Stimulated activated CD8-positive, alpha-beta memory T cell treated with anti-CD3 and anti-CD28 coated beads, Interleukin-4, amount 100 ng/mL, for 48 hours (primary cell): ENCODE data around the gene BCAS3.

ENCODE experiments used
- DNase-seq: peaks from one replicate; pipeline ENCODE4 v3.0.0-alpha.2; 2020

BCAS3 gene

DNA sequence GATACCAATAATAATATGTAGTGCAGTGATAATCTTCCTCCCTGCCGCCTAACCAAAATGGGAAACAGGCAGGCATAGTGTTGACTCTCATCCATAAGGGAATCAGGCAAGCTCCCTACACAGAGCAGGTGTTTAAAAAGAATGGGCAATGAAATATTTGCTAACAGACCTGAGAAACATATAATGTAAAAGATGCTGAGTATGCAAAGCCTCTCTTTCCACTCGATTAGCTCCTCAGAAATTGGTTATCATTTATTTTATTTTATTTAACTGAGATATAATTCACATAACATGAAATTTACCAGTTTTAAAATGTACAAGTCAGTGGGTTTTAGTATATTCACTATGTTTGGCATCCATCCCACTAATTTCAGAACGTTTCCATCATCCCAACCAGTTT lies 404.3 kb downstream of the BCAS3 start:
- no peak for DNase-seq

GRCh38 chr17:61084260-61084659 lies 406.6 kb downstream of the BCAS3 start:
- DNase-seq: no peak

DNA sequence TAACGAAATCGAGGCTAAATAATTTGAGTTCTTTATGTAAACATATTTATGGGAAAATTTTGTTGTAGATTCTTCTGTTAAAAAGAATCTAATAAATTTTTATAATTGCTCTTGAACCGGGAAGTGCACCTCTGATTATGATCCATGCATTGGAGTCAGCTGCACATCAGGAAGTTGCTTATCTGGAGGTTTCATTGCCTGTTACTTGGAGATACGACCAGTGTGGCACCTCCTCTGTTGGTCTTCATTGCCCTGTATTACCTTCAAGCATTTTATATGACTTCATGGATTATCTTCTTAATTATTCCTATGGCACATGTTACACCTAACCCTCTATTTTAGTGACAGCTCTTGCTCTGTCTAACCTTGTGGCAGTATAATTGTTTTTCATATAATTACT lies 409.4 kb downstream of the BCAS3 start:
- DNase-seq: no peak

- DNase-seq: no peak
These were observed 410.9 kb downstream of the BCAS3 start for GRCh38 chr17:61088556-61088955.

DNA sequence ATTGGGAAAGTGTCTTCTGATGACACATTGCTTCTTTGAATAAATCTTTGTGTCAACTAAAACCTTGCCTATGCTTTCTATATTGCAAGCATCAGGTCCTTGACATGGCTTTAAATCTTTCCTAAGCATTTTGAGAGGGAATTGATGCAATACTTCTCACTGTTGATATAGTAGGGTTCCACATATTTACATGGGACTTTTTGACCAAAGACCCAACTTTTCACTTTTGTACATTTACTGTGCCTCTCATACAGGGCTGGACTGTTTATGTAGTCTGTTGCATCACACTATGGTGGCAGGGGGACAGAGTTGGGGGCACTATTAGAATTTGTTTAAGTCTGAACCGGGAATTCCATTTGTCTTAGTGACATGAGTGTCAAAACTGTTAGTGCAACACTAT lies 413.4 kb downstream of the BCAS3 start:
- DNase-seq: no peak

- no peak for DNase-seq
These were observed 420.1 kb downstream of the BCAS3 start for GRCh38 chr17:61097781-61098180.

DNA sequence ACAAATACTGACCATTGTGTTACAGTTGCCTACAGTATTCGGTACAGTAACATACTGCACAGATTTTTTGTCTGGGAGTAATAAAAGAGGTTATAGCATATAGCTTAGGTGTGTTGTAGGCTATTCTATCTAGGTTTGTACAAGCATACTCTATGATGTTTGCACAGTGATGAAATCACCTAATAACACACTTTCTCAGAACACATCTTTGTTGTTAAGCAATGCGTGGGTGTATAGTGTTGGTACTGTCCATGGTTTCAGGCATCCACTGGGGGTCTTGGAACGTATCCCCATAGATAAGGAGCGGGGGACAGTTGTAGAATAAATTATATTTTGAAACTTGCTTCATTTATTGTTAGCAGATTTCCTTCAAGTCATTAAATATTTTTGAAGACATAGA lies 428.7 kb downstream of the BCAS3 start:
- DNase-seq: no peak

GRCh38 chr17:61116577-61116976 lies 438.9 kb downstream of the BCAS3 start:
- no peak for DNase-seq

GRCh38 chr17:61117983-61118382 lies 440.3 kb downstream of the BCAS3 start:
- DNase-seq: no peak

- DNase-seq: no peak
These were observed 441.2 kb downstream of the BCAS3 start for GRCh38 chr17:61118871-61119270.

DNA sequence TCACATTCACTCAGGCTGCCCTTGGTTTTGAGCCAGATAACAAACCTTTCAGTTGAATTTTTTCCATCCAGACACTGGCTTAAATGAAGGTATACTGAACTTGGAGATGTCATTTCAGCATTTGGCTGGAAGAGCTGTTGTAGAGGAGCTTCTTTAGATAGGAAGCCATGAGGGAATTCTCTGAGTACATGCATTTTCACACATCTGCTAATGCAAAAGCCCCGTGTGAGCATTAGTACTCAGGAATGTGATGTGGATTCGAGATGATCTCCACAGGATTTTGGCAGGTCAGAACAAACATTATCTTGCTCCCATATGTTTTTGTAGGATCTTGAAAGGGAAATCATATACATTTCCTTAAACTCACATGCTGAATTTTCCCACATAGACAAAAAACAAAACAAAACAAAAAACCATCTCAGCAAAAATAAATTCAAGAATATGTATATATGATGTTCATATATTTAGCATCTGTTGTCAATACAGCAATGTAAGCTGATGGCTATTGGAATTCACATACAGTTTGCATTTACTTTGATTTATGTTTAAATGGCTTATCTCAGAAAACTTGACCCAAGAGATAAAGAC lies 444.8 kb downstream of the BCAS3 start:
- no peak for DNase-seq

DNA sequence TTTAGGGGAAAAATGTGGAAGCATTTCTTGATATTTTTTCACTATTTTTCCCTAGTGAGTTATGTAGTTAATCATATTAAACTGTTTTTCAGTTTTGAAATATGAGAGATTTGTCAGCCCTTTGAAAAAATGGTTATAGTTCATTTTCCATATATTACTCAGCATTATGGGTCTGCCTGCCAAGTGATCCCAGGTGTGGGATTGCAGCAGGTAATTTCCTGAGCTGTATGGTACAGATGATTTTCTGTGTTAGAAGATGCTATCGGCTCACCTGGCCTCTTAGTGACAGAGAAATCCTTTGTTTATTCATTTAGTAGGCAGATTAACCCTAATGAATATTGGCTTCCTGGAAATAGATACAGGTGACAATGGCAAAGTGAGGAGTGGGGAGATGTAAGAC lies 446.9 kb downstream of the BCAS3 start:
- DNase-seq: no peak

- DNase-seq: no peak
These were observed 449.0 kb downstream of the BCAS3 start for GRCh38 chr17:61126473-61127249.

DNA sequence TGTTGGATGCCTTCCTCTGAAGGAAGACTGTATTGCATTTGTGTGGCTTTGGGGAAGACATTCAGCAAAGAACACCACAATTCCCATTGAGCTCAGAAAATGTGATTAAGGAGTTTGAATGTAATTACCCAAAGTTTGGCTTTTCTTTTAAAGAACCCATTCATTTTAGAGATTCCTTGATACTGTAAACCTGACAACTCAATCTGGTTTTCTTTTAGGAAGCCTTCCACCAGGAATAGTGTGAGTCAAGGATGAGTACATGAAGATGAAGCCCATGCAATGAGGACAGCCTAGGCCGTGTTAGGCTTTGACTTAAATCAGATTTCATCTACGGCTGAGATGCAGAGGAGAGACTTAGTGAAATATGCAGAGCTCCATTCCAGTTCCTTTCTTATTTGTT lies 450.3 kb downstream of the BCAS3 start:
- DNase-seq: no peak

GRCh38 chr17:61128661-61129115 lies 451.0 kb downstream of the BCAS3 start:
- no peak for DNase-seq

DNA sequence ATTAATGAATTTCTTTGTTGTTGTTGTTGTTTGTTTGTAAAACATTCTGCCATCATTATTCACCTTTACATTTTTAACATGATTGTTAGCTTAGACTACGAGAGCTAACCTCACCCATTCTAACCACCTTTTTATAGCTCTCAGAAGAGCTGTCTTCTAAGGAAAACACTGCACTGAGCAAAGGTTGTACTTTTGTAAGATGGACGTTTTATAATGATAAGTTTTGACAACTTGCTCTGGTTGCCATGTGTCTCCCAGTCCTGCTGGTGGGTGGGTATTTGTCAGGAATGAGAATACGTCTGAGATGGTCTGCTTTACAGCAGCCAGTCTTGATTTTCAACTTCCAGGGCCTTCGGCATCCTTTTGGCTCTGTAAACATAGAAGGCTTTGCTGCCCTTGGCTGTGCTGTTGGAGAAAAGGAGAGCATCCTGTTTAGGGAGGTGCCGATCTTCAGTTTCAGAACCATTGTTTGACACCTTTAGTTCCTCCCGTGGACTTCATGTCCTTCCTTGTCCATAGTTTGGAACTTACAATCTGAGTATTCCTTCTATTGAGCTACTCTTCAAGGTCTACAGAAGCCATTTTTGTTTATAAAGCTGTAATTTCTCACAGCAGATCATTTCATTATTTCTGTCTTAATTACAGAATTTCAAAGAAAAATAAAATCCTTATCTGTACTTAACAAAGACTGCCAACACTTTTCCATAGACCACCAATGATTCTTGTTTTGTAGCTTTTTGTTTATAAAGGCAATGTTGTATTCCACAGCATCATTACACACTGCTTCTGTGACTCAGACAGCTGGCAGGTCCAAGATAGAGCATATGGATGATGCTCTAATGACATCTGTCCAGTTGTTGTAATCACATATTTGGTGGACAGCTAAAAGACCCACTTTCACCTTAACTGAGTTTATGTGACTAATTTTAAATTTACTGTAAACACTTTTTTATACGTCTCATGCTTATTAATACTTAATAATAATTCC lies 451.9 kb downstream of the BCAS3 start:
- no peak for DNase-seq

DNA sequence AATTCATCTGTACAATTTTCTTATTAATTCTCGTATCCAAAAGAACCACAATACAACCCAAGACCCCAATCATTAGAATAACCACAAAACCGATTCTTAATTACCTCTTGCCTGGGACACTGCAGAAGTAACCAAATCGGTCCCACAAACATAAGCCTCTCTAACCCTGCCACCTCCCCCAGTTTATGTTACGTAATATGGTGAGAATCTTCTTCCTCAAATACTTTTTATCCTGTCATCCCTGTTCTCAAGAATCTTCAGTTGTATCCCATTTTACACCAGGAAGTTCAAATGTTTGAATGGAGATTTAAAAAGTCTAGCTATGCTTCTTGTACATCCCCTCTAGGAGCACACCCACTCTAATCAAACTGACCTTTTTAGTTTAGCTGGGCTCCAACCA lies 452.7 kb downstream of the BCAS3 start:
- no peak for DNase-seq

GRCh38 chr17:61131585-61131984 lies 453.9 kb downstream of the BCAS3 start:
- DNase-seq: no peak

- DNase-seq: no peak
These were observed 454.9 kb downstream of the BCAS3 start for GRCh38 chr17:61132524-61132923.

DNA sequence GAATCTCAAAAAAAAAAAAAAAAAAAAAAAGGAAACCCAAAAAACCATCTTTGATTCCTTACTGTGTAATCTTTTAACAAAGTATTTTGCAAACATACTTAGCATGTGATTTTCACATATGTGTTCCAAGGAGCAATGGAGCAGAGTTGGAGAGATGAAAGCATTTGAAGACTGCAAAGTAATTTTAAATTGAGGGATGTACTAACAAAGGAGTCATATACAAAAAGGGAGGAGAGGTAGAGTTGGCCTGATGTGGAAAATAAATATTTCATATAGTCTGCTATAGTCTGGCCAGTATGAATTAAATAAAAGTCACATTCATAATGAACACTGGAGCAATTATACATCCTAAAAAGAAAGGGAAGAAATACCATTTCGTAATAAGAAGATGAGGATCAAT lies 456.2 kb downstream of the BCAS3 start:
- no peak for DNase-seq

- no peak for DNase-seq
These were observed 457.0 kb downstream of the BCAS3 start for GRCh38 chr17:61134551-61135235.

- no peak for DNase-seq
These were observed 458.1 kb downstream of the BCAS3 start for GRCh38 chr17:61135782-61136181.

- no peak for DNase-seq
These were observed 458.6 kb downstream of the BCAS3 start for GRCh38 chr17:61136296-61136695.
